ENCODE measurements around the gene ZCCHC7. TPM values are rescaled to one million over a fixed set of nuclear protein-coding genes. Genes with fewer than 3 reads are reported as not detected.
"Not testable (repeated sequence)": the region's sequence is repeated elsewhere in the genome, so short reads cannot be mapped to it uniquely, and the experiment has no call there.

ZCCHC7 gene
- polyA plus RNA-seq, 1 donor, result 27.4 TPM

GRCh38 chr9:37120843-37121335 is 515 bp downstream of the ZCCHC7 start:
- DNase-seq, result peak; percentile 24

GRCh38 chr9:37121881-37122280 is 1.5 kb downstream of the ZCCHC7 start:
- DNase-seq, result no peak

- no peak for DNase-seq
Observed at GRCh38 chr9:37126214-37126788, 5.9 kb downstream of the ZCCHC7 start.

- no peak for DNase-seq
Observed at GRCh38 chr9:37127018-37127417, 6.6 kb downstream of the ZCCHC7 start.

- DNase-seq, result no peak
Observed at GRCh38 chr9:37128051-37128450, 7.7 kb downstream of the ZCCHC7 start.

- no peak for DNase-seq
Observed at GRCh38 chr9:37134166-37134565, 13.8 kb downstream of the ZCCHC7 start.

- DNase-seq, result no peak
Observed at GRCh38 chr9:37141015-37141414, 20.6 kb downstream of the ZCCHC7 start.

- peak; percentile 19 for DNase-seq
Observed at GRCh38 chr9:37144762-37145161, 24.4 kb downstream of the ZCCHC7 start.

GRCh38 chr9:37146410-37146809 is 26.0 kb downstream of the ZCCHC7 start:
- no peak for DNase-seq

GRCh38 chr9:37148181-37148580 is 27.8 kb downstream of the ZCCHC7 start:
- DNase-seq, result no peak

GRCh38 chr9:37149666-37150308 is 29.4 kb downstream of the ZCCHC7 start:
- DNase-seq, result no peak

- DNase-seq, result no peak
Observed at GRCh38 chr9:37150415-37150814, 30.0 kb downstream of the ZCCHC7 start.

- no peak for DNase-seq
Observed at GRCh38 chr9:37151812-37152211, 31.4 kb downstream of the ZCCHC7 start.

GRCh38 chr9:37152365-37152764 is 32.0 kb downstream of the ZCCHC7 start:
- no peak for DNase-seq

GRCh38 chr9:37155601-37156000 is 35.2 kb downstream of the ZCCHC7 start:
- DNase-seq, result no peak

- DNase-seq, result no peak
Observed at GRCh38 chr9:37156205-37156604, 35.8 kb downstream of the ZCCHC7 start.

GRCh38 chr9:37156781-37157356 is 36.5 kb downstream of the ZCCHC7 start:
- no peak for DNase-seq

- no peak for DNase-seq
Observed at GRCh38 chr9:37157726-37158377, 37.5 kb downstream of the ZCCHC7 start.

GRCh38 chr9:37163299-37163698 is 42.9 kb downstream of the ZCCHC7 start:
- DNase-seq, result no peak

- not testable (repeated sequence) for DNase-seq
Observed at GRCh38 chr9:37164335-37164734, 44.0 kb downstream of the ZCCHC7 start.

- DNase-seq, result no peak
Observed at GRCh38 chr9:37165644-37166043, 45.3 kb downstream of the ZCCHC7 start.

GRCh38 chr9:37167456-37168047 is 47.2 kb downstream of the ZCCHC7 start:
- no peak for DNase-seq

- no peak for DNase-seq
Observed at GRCh38 chr9:37172557-37172956, 52.2 kb downstream of the ZCCHC7 start.

Measured in left kidney (tissue), 2 donors.